ENCODE data around the gene JPH3. TPM values are rescaled to one million over a fixed set of nuclear protein-coding genes. Genes with fewer than 3 reads are reported as not detected.
A peak's percentile ranks its signal among the peaks of the same experiment; 100 is the strongest.

The JPH3 gene
- total and polyA plus RNA-seq, 10 of the 15 experiments (the other 5 are each of a cell fraction or from before 2014, with no cell fraction given): 0.05 TPM; not detected in 9

GRCh38 chr16:87636050-87636684 is 33.9 kb downstream of the JPH3 start:
- Histone ChIP-seq H3K27me3 (replicated peaks in 1 of 2; ENCODE audit: control insufficient read depth in 2 of 2, insufficient read depth in 2 of 2, low read length in 1 of 2) (no peaks in the 10 kb centered on the region; a peak in 1 of 4 replicates), H4K20me1 (ENCODE audit: control insufficient read depth, insufficient read depth) (no peaks in the 10 kb centered on the region), H3K27ac (ENCODE audit: control insufficient read depth, insufficient read depth) (no peak overlapping the region), H3K79me2 (ENCODE audit: control insufficient read depth, insufficient read depth, low read length) (no peaks in the 10 kb centered on the region), H3K9ac (ENCODE audit: control insufficient read depth, insufficient read depth, low read length) (no peak overlapping the region), H3K4me2 (ENCODE audit: control insufficient read depth, insufficient read depth) (peak overlapping the region; percentile 7; the same call in 1 of the 2 replicates), H3K36me3 (ENCODE audit: control insufficient read depth in 2 of 2, insufficient read depth in 2 of 2, low read length in 1 of 2) (no peaks in the 10 kb centered on the region), H3K9me3 (replicated peaks; ENCODE audit: control insufficient read depth, insufficient read depth, low read length) (no peaks in the 10 kb centered on the region), H2AFZ (ENCODE audit: control insufficient read depth, low read depth, low read length) (no peak overlapping the region), H3K4me1 (ENCODE audit: control insufficient read depth, insufficient read depth, low read length) (no peaks in the 10 kb centered on the region), H3K4me3 (no peak overlapping the region)
- intact Hi-C loops (cut with micrococcal nuclease; ENCODE audit: unreplicated experiment) (loop anchor here (5.0 to 10.0 kb wide), 3 partner anchors 174 to 321 kb away; partner anchors contain the start of gene C16orf95), in situ Hi-C loops (cut with MboI) (no loop called here)
- FAIRE-seq (no peak), ATAC-seq (peak; percentile 85), DNase-seq (ENCODE audit: low read depth, low spot score) (no peak)
- RAD21 ChIA-PET (ENCODE audit: unreplicated experiment): interaction anchor here (0.9 to 1.0 kb wide), 2 partner anchors 132 to 434 kb away, joined by 3 read pairs; no protein-coding TSS in a partner anchor
- BruUV-seq (replicated peaks): no TSS peak
- SMC1A ChIA-PET (ENCODE audit: uncharacterized antibody, unreplicated experiment): no interaction called here
- CTCF ChIA-PET: interaction anchor here (0.6 to 2.1 kb wide), 14 partner anchors 11 to 254 kb away, joined by 3 to 6 read pairs (median 3); no protein-coding TSS in a partner anchor
- POLR2A ChIA-PET: no interaction called here
- WGBS (ENCODE audit: insufficient coverage, insufficient replicate concordance, low lambda C conversion rate, missing lambda C conversion rate): 7% methylated on average over 31 of the region's 31 CpGs
- TF ChIP-seq SMC3 (IDR thresholded peaks at IDR 0.05; ENCODE audit: borderline replicate concordance, low read length) (peak; percentile 41), POLR2AphosphoS5 (IDR thresholded peaks at IDR 0.05; ENCODE audit: low read length) (no peak), SPI1 (IDR thresholded peaks at IDR 0.05; ENCODE audit: borderline replicate concordance, insufficient read depth, low read depth, low read length) (no peak), MYB (IDR thresholded peaks at IDR 0.05; ENCODE audit: borderline replicate concordance, low read depth, low read length) (no peak), MXI1 (IDR thresholded peaks at IDR 0.05; ENCODE audit: low read depth, low read length) (no peak), TARDBP (IDR thresholded peaks at IDR 0.05; ENCODE audit: borderline replicate concordance) (no peak), HDAC6 (IDR thresholded peaks at IDR 0.05; ENCODE audit: unreplicated experiment) (no peak), CTCF (IDR thresholded peaks at IDR 0.05 in 2 of 3, conservative IDR thresholded peaks at IDR 0.05 in 1 of 3; ENCODE audit: control insufficient read depth in 2 of 3, extremely low read depth in 1 of 3, insufficient read depth in 1 of 3, low read depth in 3 of 3, low read length in 3 of 3) (peak; percentile 51 to 61 (median 59); a peak in 5 of 6 replicates), NKRF (conservative IDR thresholded peaks at IDR 0.05) (no peak), CREM (IDR thresholded peaks at IDR 0.05; ENCODE audit: low read depth) (peak; percentile 12; the same call in 1 of the 2 replicates), BCL3 (IDR thresholded peaks at IDR 0.05; ENCODE audit: borderline replicate concordance, insufficient read depth, low read depth, low read length, poor library complexity, severe bottlenecking) (no peak), RAD21 (IDR thresholded peaks at IDR 0.05; ENCODE audit: insufficient read depth, low read depth, low read length) (peak; percentile 64), FOXM1 (IDR thresholded peaks at IDR 0.05; ENCODE audit: low read depth, low read length) (no peak), E2F8 (IDR thresholded peaks at IDR 0.05; ENCODE audit: low read depth, partially characterized antibody) (no peak), GABPA (IDR thresholded peaks at IDR 0.05; ENCODE audit: low read depth) (no peak)

All from GM12878 (cell line).